Measurements from ENCODE around the gene RBM19.

The RBM19 gene

GRCh38 chr12:113932381-113933196 lies 33.5 kb downstream of the RBM19 start:
- DNase-seq (ENCODE audit: low spot score): no peak

- DNase-seq (ENCODE audit: low spot score): no peak
These were observed 34.6 kb downstream of the RBM19 start for GRCh38 chr12:113931517-113931916.

- no peak for DNase-seq (ENCODE audit: low spot score)
These were observed 35.9 kb downstream of the RBM19 start for GRCh38 chr12:113930249-113930648.

GRCh38 chr12:113929312-113929989 lies 36.7 kb downstream of the RBM19 start:
- no peak for DNase-seq (ENCODE audit: low spot score)

- DNase-seq (ENCODE audit: low spot score): no peak
These were observed 39.3 kb downstream of the RBM19 start for GRCh38 chr12:113926788-113927187.

- DNase-seq (ENCODE audit: low spot score): no peak
These were observed 41.8 kb downstream of the RBM19 start for GRCh38 chr12:113924341-113924740.

- DNase-seq (ENCODE audit: low spot score): no peak
These were observed 42.9 kb downstream of the RBM19 start for GRCh38 chr12:113923251-113923650.

- no peak for DNase-seq (ENCODE audit: low spot score)
These were observed 44.7 kb downstream of the RBM19 start for GRCh38 chr12:113921430-113921829.

- no peak for DNase-seq (ENCODE audit: low spot score)
These were observed 46.3 kb downstream of the RBM19 start for GRCh38 chr12:113919791-113920190.

- no peak for DNase-seq (ENCODE audit: low spot score)
These were observed 47.8 kb downstream of the RBM19 start for GRCh38 chr12:113918306-113918705.

GRCh38 chr12:113917393-113917792 lies 48.7 kb downstream of the RBM19 start:
- no peak for DNase-seq (ENCODE audit: low spot score)

GRCh38 chr12:113914806-113915205 lies 51.3 kb downstream of the RBM19 start:
- no peak for DNase-seq (ENCODE audit: low spot score)

GRCh38 chr12:113914176-113914575 lies 51.9 kb downstream of the RBM19 start:
- no peak for DNase-seq (ENCODE audit: low spot score)

GRCh38 chr12:113912760-113913329 lies 53.3 kb downstream of the RBM19 start:
- peak; percentile 81 for DNase-seq (ENCODE audit: low spot score)

- DNase-seq (ENCODE audit: low spot score): no peak
These were observed 54.0 kb downstream of the RBM19 start for GRCh38 chr12:113911971-113912759.

GRCh38 chr12:113910751-113911272 lies 55.3 kb downstream of the RBM19 start:
- no peak for DNase-seq (ENCODE audit: low spot score)

- DNase-seq (ENCODE audit: low spot score): no peak
These were observed 56.2 kb downstream of the RBM19 start for GRCh38 chr12:113909776-113910420.

- no peak for DNase-seq (ENCODE audit: low spot score)
These were observed 57.5 kb downstream of the RBM19 start for GRCh38 chr12:113908584-113909100.

GRCh38 chr12:113907446-113908180 lies 58.5 kb downstream of the RBM19 start:
- no peak for DNase-seq (ENCODE audit: low spot score)

- DNase-seq (ENCODE audit: low spot score): no peak
These were observed 59.5 kb downstream of the RBM19 start for GRCh38 chr12:113906411-113907200.

Measured in hepatic stellate cell (primary cell).